ENCODE data around the gene PBX1.

The PBX1 gene

DNA sequence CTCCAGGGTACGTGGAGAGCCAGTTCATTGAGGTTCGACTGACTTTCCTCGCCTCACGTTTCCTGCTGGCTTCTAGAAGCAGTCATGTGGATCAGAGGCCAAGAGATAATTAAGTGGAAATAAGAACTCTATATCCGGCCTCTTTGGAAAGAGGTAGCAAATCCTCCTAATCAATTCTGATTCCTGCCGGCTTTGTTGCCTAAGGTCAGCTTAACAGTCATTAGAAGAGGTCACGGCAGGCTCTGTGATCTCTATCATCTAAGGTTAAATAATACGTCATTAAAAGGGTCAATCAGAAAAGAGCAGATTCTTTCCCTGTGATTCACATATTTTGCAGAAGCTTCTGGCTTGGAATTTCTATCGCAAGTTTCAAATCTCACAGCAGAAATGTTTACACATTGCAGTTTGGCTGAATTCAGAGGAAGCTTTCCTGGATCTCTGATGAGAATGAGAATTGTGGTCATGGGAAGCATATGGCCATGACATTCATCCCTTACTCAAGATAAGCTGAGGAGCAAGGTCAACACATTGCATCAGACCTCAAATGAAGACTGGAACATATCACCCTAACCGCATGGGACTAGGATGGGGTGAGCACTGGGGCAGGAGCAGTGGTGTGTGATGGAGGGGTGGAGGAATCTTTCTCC lies 189.4 kb downstream of the PBX1 start:
- no peak overlapping the region for H3K4me2 ChIP-seq (ENCODE audit: low read depth, low read length)
- no peaks in the 10 kb centered on the region for H3K36me3 ChIP-seq (replicated peaks; ENCODE audit: insufficient read depth, low read length)
- H3K9me3 ChIP-seq (replicated peaks; ENCODE audit: insufficient read depth, low read length) = no peaks in the 10 kb centered on the region
- no peak overlapping the region for H3K4me3 ChIP-seq (ENCODE audit: low read length)
- H3F3A ChIP-seq (ENCODE audit: insufficient read depth, low read length) = no peaks in the 10 kb centered on the region
- H4K20me1 ChIP-seq (ENCODE audit: insufficient read depth, low read length) = no peaks in the 10 kb centered on the region
- no peak overlapping the region for H3K9ac ChIP-seq (ENCODE audit: low read length)
- H3K4me1 ChIP-seq (ENCODE audit: low read length) = no peaks in the 10 kb centered on the region
- no peak for DNase-seq
- no peaks in the 10 kb centered on the region for H3K79me2 ChIP-seq (ENCODE audit: low read length)
- TF ChIP-seq, protein P1, sequence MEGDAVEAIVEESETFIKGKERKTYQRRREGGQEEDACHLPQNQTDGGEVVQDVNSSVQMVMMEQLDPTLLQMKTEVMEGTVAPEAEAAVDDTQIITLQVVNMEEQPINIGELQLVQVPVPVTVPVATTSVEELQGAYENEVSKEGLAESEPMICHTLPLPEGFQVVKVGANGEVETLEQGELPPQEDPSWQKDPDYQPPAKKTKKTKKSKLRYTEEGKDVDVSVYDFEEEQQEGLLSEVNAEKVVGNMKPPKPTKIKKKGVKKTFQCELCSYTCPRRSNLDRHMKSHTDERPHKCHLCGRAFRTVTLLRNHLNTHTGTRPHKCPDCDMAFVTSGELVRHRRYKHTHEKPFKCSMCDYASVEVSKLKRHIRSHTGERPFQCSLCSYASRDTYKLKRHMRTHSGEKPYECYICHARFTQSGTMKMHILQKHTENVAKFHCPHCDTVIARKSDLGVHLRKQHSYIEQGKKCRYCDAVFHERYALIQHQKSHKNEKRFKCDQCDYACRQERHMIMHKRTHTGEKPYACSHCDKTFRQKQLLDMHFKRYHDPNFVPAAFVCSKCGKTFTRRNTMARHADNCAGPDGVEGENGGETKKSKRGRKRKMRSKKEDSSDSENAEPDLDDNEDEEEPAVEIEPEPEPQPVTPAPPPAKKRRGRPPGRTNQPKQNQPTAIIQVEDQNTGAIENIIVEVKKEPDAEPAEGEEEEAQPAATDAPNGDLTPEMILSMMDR (IDR thresholded peaks at IDR 0.05; ENCODE audit: low read length) = no peak
- TF ChIP-seq EZH2 (optimal IDR thresholded peaks at IDR 0.05; ENCODE audit: low read depth, low read length) (no peak), EZH2phosphoT487 (IDR thresholded peaks at IDR 0.05; ENCODE audit: low read length) (no peak)
- no peak overlapping the region for H3K27ac ChIP-seq (ENCODE audit: low read length)
- no peak overlapping the region for H2AFZ ChIP-seq (ENCODE audit: low read length)
- no peaks in the 10 kb centered on the region for H3K9me2 ChIP-seq (replicated peaks; ENCODE audit: insufficient read depth, low read length)
- H3K27me3 ChIP-seq (replicated peaks; ENCODE audit: insufficient read depth, low read length) = no peaks in the 10 kb centered on the region

- Histone ChIP-seq H3K27me3 (replicated peaks; ENCODE audit: insufficient read depth, low read length) (no peaks in the 10 kb centered on the region), H2AFZ (ENCODE audit: low read length) (no peak overlapping the region), H3K4me3 (ENCODE audit: low read length) (no peak overlapping the region), H3K36me3 (replicated peaks; ENCODE audit: insufficient read depth, low read length) (no peaks in the 10 kb centered on the region), H4K20me1 (ENCODE audit: insufficient read depth, low read length) (no peaks in the 10 kb centered on the region), H3K4me1 (ENCODE audit: low read length) (no peaks in the 10 kb centered on the region), H3K9me2 (replicated peaks; ENCODE audit: insufficient read depth, low read length) (no peaks in the 10 kb centered on the region), H3F3A (ENCODE audit: insufficient read depth, low read length) (no peaks in the 10 kb centered on the region), H3K9ac (ENCODE audit: low read length) (no peak overlapping the region), H3K27ac (ENCODE audit: low read length) (no peak overlapping the region), H3K9me3 (replicated peaks; ENCODE audit: insufficient read depth, low read length) (no peaks in the 10 kb centered on the region), H3K4me2 (ENCODE audit: low read depth, low read length) (no peak overlapping the region), H3K79me2 (ENCODE audit: low read length) (no peaks in the 10 kb centered on the region)
- no peak for DNase-seq
- no peak for TF ChIP-seq EZH2 (optimal IDR thresholded peaks at IDR 0.05; ENCODE audit: low read depth, low read length)
- TF ChIP-seq EZH2phosphoT487 (IDR thresholded peaks at IDR 0.05; ENCODE audit: low read length) = no peak
- TF ChIP-seq, protein P1 (IDR thresholded peaks at IDR 0.05; ENCODE audit: low read length) = no peak
These were observed 194.6 kb downstream of the PBX1 start for GRCh38 chr1:164753521-164754077.

DNA sequence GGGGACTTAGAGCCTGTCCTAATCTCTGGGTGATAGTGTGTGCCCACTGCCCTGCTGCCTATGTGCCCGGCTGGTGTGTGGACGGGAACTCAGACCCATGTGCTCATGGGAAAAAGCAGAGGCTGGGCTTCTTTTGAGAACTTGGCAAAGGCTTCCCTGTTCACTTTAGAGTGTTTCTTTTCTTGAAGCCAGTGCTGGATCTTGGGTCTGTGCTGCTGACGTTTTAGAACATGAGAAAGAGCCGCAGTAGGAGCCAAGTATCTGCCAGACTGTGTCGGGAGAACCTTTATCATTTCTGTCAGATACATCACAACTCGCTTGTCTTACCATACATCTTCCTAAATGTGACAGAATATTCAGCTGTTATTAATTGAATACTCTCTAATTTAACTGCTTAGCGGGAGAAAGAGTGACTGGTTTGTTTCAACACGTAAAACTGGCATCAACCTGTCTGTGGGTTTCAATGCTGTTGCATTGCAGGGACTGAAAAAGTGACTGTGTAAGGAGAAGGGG lies 195.2 kb downstream of the PBX1 start:
- no peaks in the 10 kb centered on the region for H3K27me3 ChIP-seq (replicated peaks; ENCODE audit: insufficient read depth, low read length)
- no peaks in the 10 kb centered on the region for H3K79me2 ChIP-seq (ENCODE audit: low read length)
- DNase-seq = no peak
- no peak overlapping the region for H3K9ac ChIP-seq (ENCODE audit: low read length)
- no peaks in the 10 kb centered on the region for H3K36me3 ChIP-seq (replicated peaks; ENCODE audit: insufficient read depth, low read length)
- H3K4me2 ChIP-seq (ENCODE audit: low read depth, low read length) = no peak overlapping the region
- H3K27ac ChIP-seq (ENCODE audit: low read length) = no peak overlapping the region
- no peaks in the 10 kb centered on the region for H3K9me3 ChIP-seq (replicated peaks; ENCODE audit: insufficient read depth, low read length)
- no peak overlapping the region for H2AFZ ChIP-seq (ENCODE audit: low read length)
- H4K20me1 ChIP-seq (ENCODE audit: insufficient read depth, low read length) = no peaks in the 10 kb centered on the region
- H3F3A ChIP-seq (ENCODE audit: insufficient read depth, low read length) = no peaks in the 10 kb centered on the region
- H3K9me2 ChIP-seq (replicated peaks; ENCODE audit: insufficient read depth, low read length) = no peaks in the 10 kb centered on the region
- TF ChIP-seq EZH2phosphoT487 (IDR thresholded peaks at IDR 0.05; ENCODE audit: low read length) (no peak), EZH2 (optimal IDR thresholded peaks at IDR 0.05; ENCODE audit: low read depth, low read length) (no peak)
- TF ChIP-seq, protein P1 (IDR thresholded peaks at IDR 0.05; ENCODE audit: low read length) = no peak
- H3K4me3 ChIP-seq (ENCODE audit: low read length) = no peak overlapping the region
- no peaks in the 10 kb centered on the region for H3K4me1 ChIP-seq (ENCODE audit: low read length)
